ENCODE data around the gene CTBP2. TPM values are rescaled to one million over a fixed set of nuclear protein-coding genes. Genes with fewer than 3 reads are reported as not detected.

Gene CTBP2
- total RNA-seq, 1 experiment from 2014 or later, result 212 TPM

- H2BK120ac ChIP-seq (ENCODE audit: low read depth, low read length, poor library complexity, severe bottlenecking), result no peak overlapping the region
Observed at GRCh38 chr10:125060826-125061556, 99.4 kb downstream of the CTBP2 start.

More at GRCh38 chr10:125060826-125061556, 99.4 kb downstream of the CTBP2 start:
- H3K9me3 Mint-ChIP-seq, result no peaks in the 10 kb centered on the region
- H3K79me2 ChIP-seq (ENCODE audit: insufficient read depth, low read length), result peaks cover 60% of the 10 kb centered on the region; the same call in 1 of the 2 replicates
- no peak overlapping the region for H3K56ac ChIP-seq (ENCODE audit: insufficient read length, low read depth, low read length)
- H4K5ac ChIP-seq (ENCODE audit: insufficient read length, low read depth, low read length), result no peak overlapping the region
- peak; percentile 85 for TF ChIP-seq CTCF (conservative IDR thresholded peaks at IDR 0.05)
- H2BK20ac ChIP-seq (ENCODE audit: low read depth, low read length, poor library complexity, severe bottlenecking), result no peak overlapping the region
- H3K36me3 Mint-ChIP-seq (ENCODE audit: insufficient read depth in 1 of 3, low read depth in 3 of 3), result peaks cover 40 to 73% (median 55%) of the 10 kb centered on the region in 3 experiments
- H3K9me3 ChIP-seq (ENCODE audit: control insufficient read depth, low read depth, low read length), result no peaks in the 10 kb centered on the region
- no peaks in the 10 kb centered on the region for H3K27me3 ChIP-seq (ENCODE audit: insufficient read depth, low read length)
- H3K27me3 Mint-ChIP-seq (ENCODE audit: low read depth), result no peaks in the 10 kb centered on the region; the same call in 1 of the 2 replicates
- H3K79me1 ChIP-seq (ENCODE audit: insufficient read depth, low read depth, low read length, poor library complexity, severe bottlenecking), result peaks cover 20% of the 10 kb centered on the region
- no CpG with 5 or more reads among the region's 21 CpGs for WGBS (ENCODE audit: extremely low coverage, insufficient read length, low lambda C conversion rate)
- H2AK5ac ChIP-seq (ENCODE audit: insufficient read length, low read length), result no peak overlapping the region
- H4K91ac ChIP-seq (ENCODE audit: insufficient read length, low read depth, low read length), result no peak overlapping the region
- no peak overlapping the region for H3T11ph ChIP-seq (ENCODE audit: low read length)
- H3K27ac Mint-ChIP-seq, result peak overlapping the region in 2 of 3 experiments; percentile 67 to 68; a peak in 2 of 7 replicates
- H3K23me2 ChIP-seq (ENCODE audit: insufficient read length, low read depth, low read length, poor library complexity, severe bottlenecking), result no peaks in the 10 kb centered on the region
- no peak overlapping the region for H3K27ac ChIP-seq (ENCODE audit: insufficient read length, low read depth, low read length)
- H3K4me2 ChIP-seq (ENCODE audit: insufficient read depth, insufficient read length, low read length), result no peak overlapping the region
- H4K8ac ChIP-seq (replicated peaks; ENCODE audit: insufficient read length, low read depth, low read length), result no peak overlapping the region
- H2BK15ac ChIP-seq (ENCODE audit: low read depth, low read length), result no peak overlapping the region
- H2BK5ac ChIP-seq (ENCODE audit: insufficient read length, low read length), result no peak overlapping the region
- H3K4ac ChIP-seq (ENCODE audit: low read depth, low read length), result no peak overlapping the region
- H3K4me1 Mint-ChIP-seq, result peaks cover 75 to 86% of the 10 kb centered on the region in 2 experiments
- H3K18ac ChIP-seq (ENCODE audit: insufficient read length, low read depth, low read length), result no peak overlapping the region
- H2BK12ac ChIP-seq (ENCODE audit: insufficient read length, low read depth, low read length), result no peak overlapping the region
- H3K4me3 Mint-ChIP-seq, result no peak overlapping the region
- peaks cover 11% of the 10 kb centered on the region; the same call in 1 of the 2 replicates for H3K4me1 ChIP-seq (ENCODE audit: insufficient read depth, low read length)
- DNase-seq, result peak; percentile 78
- no peak overlapping the region for H3K23ac ChIP-seq (ENCODE audit: insufficient read length, low read depth, low read length)
- no peak overlapping the region for H3K9ac ChIP-seq (ENCODE audit: extremely low read depth, insufficient read length, low read length)
- no peak overlapping the region; the same call in 1 of the 2 replicates for H3K14ac ChIP-seq (ENCODE audit: insufficient read depth, low read length)
- no peak overlapping the region for H2AFZ ChIP-seq (ENCODE audit: low read length)
- peaks cover 3% of the 10 kb centered on the region for H4K20me1 ChIP-seq (ENCODE audit: control insufficient read depth, insufficient read depth, insufficient read length)
